ENCODE measurements around the gene PRELP.

DNA sequence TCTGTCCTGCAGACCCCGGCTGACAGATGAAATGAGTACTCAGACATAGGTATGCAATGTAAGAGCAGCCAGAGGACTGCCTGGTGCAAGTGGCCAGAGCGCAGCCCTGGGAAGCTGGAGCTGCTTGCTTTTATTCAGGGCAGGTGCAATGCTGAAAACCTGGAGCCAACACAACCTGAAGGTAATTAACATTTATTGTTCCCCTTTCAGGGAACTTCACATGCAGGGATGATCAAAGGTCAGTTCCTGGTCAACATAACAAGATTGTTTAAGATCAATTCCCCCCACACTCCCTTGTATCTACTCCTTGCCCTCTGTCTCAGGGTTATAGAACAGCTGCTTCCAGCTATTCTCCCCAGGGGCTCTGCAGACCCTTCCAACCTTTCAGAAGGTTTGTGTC is 48.7 kb upstream of the PRELP start:
- no peak for TF ChIP-seq CTCF (IDR thresholded peaks at IDR 0.05)
- no peak for TF ChIP-seq ZFX (IDR thresholded peaks at IDR 0.05; ENCODE audit: borderline replicate concordance)
